ENCODE results near the gene NR6A1. TPM values are rescaled to one million over a fixed set of nuclear protein-coding genes. Genes with fewer than 3 reads are reported as not detected.

Gene NR6A1
- polyA plus RNA-seq, 1 donor from 2014 or later = 4.3 TPM

DNA sequence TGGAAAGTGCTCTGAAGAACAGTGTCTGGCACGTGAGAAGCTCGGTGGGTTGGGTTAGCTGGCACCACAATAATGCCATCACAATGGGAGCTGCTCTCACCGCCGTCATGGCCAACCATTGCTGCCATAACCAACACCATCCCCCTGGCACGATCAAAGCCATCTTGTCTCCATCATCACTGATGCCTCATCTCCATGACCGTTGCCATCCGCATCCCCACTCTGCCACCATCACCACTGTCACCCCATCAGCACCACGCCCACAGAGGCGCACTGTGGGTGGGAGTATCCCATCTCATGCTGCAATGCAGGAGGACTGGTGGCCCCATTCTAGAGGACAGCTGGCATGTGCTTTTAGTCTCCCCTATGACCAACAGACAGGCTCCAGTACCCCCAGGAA lies 287.6 kb downstream of the NR6A1 start:
- Histone ChIP-seq H3K36me3 (ENCODE audit: insufficient read depth, low read length) (no peaks in the 10 kb centered on the region), H3K79me2 (replicated peaks; ENCODE audit: insufficient read depth, low read length) (no peaks in the 10 kb centered on the region), H3K4me2 (ENCODE audit: low read length) (no peak overlapping the region), H3F3A (ENCODE audit: insufficient read depth, low read length, poor library complexity, severe bottlenecking) (no peaks in the 10 kb centered on the region), H3K4me3 (ENCODE audit: low read length) (no peak overlapping the region), H3K9me2 (ENCODE audit: insufficient read depth, low read length) (no peaks in the 10 kb centered on the region), H3K27me3 (ENCODE audit: insufficient read depth, low read depth, low read length) (peaks cover 4% of the 10 kb centered on the region), H3K9ac (ENCODE audit: low read length) (no peak overlapping the region), H2AFZ (ENCODE audit: low read depth, low read length) (no peak overlapping the region), H3K9me3 (ENCODE audit: low read length) (no peaks in the 10 kb centered on the region), H3K27ac (ENCODE audit: low read length) (no peak overlapping the region), H4K20me1 (ENCODE audit: insufficient read depth) (no peaks in the 10 kb centered on the region)
- TF ChIP-seq SMC3 (conservative IDR thresholded peaks at IDR 0.05; ENCODE audit: poor library complexity) = no peak

DNA sequence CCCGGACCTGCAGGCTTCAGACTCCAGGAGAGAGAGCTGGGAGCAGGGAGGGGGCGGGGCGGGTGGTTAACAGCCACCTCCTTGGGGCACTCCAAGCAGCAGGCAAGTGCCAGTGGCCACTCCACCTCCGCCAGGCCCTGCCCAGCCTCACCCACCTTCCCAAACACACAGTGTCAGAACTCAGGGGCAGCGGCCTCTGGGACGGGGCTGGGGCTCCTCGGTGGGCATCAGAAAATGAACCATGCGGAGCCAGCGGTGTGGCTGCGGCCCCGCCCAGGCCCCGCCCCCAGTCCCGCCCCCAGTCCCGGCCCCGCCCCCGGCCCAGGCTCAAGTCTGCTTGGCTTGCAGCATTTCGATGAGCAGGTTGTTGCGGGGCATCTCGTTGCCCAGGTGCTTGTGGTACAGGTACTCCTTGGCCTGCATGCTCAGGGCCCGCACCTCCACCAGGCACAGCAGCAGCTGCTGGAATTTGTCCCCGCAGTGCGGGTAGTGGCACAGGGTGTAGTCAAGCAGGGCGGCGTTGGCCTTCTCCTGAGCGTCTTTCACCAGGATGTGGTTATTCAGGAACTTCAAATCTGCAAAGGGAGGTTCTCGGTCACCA lies 288.6 kb downstream of the NR6A1 start:
- no peak overlapping the region for H3K4me3 ChIP-seq (ENCODE audit: low read length)
- no peak overlapping the region for H3K27ac ChIP-seq (ENCODE audit: low read length)
- no peaks in the 10 kb centered on the region for H3K9me2 ChIP-seq (ENCODE audit: insufficient read depth, low read length)
- H3K9me3 ChIP-seq (ENCODE audit: low read length) = no peaks in the 10 kb centered on the region
- H2AFZ ChIP-seq (ENCODE audit: low read depth, low read length) = no peak overlapping the region
- TF ChIP-seq SMC3 (conservative IDR thresholded peaks at IDR 0.05; ENCODE audit: poor library complexity) (no peak), MXI1 (conservative IDR thresholded peaks at IDR 0.05; ENCODE audit: poor library complexity, severe bottlenecking) (no peak), RAD21 (conservative IDR thresholded peaks at IDR 0.05) (no peak)
- TF ChIP-seq, protein P1, sequence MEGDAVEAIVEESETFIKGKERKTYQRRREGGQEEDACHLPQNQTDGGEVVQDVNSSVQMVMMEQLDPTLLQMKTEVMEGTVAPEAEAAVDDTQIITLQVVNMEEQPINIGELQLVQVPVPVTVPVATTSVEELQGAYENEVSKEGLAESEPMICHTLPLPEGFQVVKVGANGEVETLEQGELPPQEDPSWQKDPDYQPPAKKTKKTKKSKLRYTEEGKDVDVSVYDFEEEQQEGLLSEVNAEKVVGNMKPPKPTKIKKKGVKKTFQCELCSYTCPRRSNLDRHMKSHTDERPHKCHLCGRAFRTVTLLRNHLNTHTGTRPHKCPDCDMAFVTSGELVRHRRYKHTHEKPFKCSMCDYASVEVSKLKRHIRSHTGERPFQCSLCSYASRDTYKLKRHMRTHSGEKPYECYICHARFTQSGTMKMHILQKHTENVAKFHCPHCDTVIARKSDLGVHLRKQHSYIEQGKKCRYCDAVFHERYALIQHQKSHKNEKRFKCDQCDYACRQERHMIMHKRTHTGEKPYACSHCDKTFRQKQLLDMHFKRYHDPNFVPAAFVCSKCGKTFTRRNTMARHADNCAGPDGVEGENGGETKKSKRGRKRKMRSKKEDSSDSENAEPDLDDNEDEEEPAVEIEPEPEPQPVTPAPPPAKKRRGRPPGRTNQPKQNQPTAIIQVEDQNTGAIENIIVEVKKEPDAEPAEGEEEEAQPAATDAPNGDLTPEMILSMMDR (IDR thresholded peaks at IDR 0.05; ENCODE audit: poor library complexity, severe bottlenecking) = no peak
- no peaks in the 10 kb centered on the region for H4K20me1 ChIP-seq (ENCODE audit: insufficient read depth)
- H3K27me3 ChIP-seq (ENCODE audit: insufficient read depth, low read depth, low read length) = peaks cover 4% of the 10 kb centered on the region
- no peaks in the 10 kb centered on the region for H3F3A ChIP-seq (ENCODE audit: insufficient read depth, low read length, poor library complexity, severe bottlenecking)
- no peaks in the 10 kb centered on the region for H3K36me3 ChIP-seq (ENCODE audit: insufficient read depth, low read length)
- no peak overlapping the region for H3K4me2 ChIP-seq (ENCODE audit: low read length)
- H3K9ac ChIP-seq (ENCODE audit: low read length) = no peak overlapping the region
- H3K79me2 ChIP-seq (replicated peaks; ENCODE audit: insufficient read depth, low read length) = no peaks in the 10 kb centered on the region

DNA sequence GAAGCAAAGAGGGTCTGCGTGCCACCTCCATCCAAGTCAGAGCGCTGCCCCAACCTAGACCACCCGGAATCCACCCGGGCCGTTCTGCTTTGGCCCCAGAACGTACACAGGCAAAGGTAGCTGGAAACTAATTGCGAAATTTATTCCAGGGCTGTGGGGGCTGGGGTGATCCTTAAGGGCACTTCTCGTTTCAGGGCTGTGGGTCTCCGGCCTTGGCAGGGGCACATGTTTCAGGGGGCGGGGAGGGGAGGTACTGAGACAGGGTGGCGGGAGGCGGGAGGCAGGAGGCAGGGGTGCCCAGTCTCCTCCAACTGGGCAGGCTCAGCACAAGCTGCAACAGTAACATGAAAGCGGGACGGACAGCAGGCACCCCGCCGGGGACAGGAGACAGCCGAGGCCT lies 290.0 kb downstream of the NR6A1 start:
- Histone ChIP-seq H3K9me3 (ENCODE audit: low read length) (no peaks in the 10 kb centered on the region), H3K36me3 (ENCODE audit: insufficient read depth, low read length) (no peaks in the 10 kb centered on the region), H3K4me2 (ENCODE audit: low read length) (no peak overlapping the region), H3K27me3 (ENCODE audit: insufficient read depth, low read depth, low read length) (no peaks in the 10 kb centered on the region), H3F3A (ENCODE audit: insufficient read depth, low read length, poor library complexity, severe bottlenecking) (no peaks in the 10 kb centered on the region), H3K4me3 (ENCODE audit: low read length) (no peak overlapping the region), H4K20me1 (ENCODE audit: insufficient read depth) (no peaks in the 10 kb centered on the region), H3K9ac (ENCODE audit: low read length) (no peak overlapping the region), H3K27ac (ENCODE audit: low read length) (no peak overlapping the region), H2AFZ (ENCODE audit: low read depth, low read length) (no peak overlapping the region), H3K9me2 (ENCODE audit: insufficient read depth, low read length) (no peaks in the 10 kb centered on the region), H3K79me2 (replicated peaks; ENCODE audit: insufficient read depth, low read length) (no peaks in the 10 kb centered on the region)
- TF ChIP-seq, protein P2, sequence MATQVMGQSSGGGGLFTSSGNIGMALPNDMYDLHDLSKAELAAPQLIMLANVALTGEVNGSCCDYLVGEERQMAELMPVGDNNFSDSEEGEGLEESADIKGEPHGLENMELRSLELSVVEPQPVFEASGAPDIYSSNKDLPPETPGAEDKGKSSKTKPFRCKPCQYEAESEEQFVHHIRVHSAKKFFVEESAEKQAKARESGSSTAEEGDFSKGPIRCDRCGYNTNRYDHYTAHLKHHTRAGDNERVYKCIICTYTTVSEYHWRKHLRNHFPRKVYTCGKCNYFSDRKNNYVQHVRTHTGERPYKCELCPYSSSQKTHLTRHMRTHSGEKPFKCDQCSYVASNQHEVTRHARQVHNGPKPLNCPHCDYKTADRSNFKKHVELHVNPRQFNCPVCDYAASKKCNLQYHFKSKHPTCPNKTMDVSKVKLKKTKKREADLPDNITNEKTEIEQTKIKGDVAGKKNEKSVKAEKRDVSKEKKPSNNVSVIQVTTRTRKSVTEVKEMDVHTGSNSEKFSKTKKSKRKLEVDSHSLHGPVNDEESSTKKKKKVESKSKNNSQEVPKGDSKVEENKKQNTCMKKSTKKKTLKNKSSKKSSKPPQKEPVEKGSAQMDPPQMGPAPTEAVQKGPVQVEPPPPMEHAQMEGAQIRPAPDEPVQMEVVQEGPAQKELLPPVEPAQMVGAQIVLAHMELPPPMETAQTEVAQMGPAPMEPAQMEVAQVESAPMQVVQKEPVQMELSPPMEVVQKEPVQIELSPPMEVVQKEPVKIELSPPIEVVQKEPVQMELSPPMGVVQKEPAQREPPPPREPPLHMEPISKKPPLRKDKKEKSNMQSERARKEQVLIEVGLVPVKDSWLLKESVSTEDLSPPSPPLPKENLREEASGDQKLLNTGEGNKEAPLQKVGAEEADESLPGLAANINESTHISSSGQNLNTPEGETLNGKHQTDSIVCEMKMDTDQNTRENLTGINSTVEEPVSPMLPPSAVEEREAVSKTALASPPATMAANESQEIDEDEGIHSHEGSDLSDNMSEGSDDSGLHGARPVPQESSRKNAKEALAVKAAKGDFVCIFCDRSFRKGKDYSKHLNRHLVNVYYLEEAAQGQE (IDR thresholded peaks at IDR 0.05; ENCODE audit: borderline replicate concordance) = no peak
- TF ChIP-seq RAD21 (conservative IDR thresholded peaks at IDR 0.05) (no peak), EZH2 (IDR thresholded peaks at IDR 0.05; ENCODE audit: borderline replicate concordance, insufficient read depth, low read length, poor library complexity, severe bottlenecking) (no peak), MXI1 (conservative IDR thresholded peaks at IDR 0.05; ENCODE audit: poor library complexity, severe bottlenecking) (no peak), EP300 (conservative IDR thresholded peaks at IDR 0.05; ENCODE audit: poor library complexity, severe bottlenecking) (no peak), SMC3 (conservative IDR thresholded peaks at IDR 0.05; ENCODE audit: poor library complexity) (no peak), POLR2AphosphoS5 (IDR thresholded peaks at IDR 0.05) (no peak), TAF1 (IDR thresholded peaks at IDR 0.05; ENCODE audit: low read depth) (no peak)
- TF ChIP-seq, protein P1 (IDR thresholded peaks at IDR 0.05; ENCODE audit: poor library complexity, severe bottlenecking) = no peak
